ENCODE data around the gene STAT2. TPM values are rescaled to one million over a fixed set of nuclear protein-coding genes. Genes with fewer than 3 reads are reported as not detected.
A peak's percentile ranks its signal among the peaks of the same experiment; 100 is the strongest.

The STAT2 gene
- total RNA-seq, 5 donors from 2014 or later (not counting 1 experiment from before 2014, with no cell fraction given): 117 to 187 (median 162) TPM

DNA sequence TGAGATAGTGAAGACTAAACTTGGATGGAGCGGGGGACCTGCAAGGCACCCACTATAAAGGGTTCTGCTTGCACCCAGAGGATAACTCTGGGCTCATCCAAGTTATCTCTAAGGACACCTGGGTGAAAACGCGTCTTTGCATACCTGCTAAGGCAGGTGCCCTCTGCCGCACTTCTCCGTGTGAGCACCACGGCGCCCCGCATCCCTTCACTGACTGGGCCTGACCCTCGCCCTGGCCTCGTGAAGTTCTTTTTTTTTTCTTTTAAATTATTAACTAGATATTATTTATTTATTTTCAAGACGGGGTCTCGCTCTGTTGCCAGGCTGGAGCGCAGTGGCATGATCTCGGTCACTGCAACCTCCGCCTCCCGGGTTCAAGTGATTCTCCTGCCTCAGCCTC lies 22.7 kb upstream of the STAT2 start:
- Mint-ChIP-seq H3K9me3 (no peaks in the 10 kb centered on the region), H3K27ac (no peak overlapping the region), H3K4me1 (no peaks in the 10 kb centered on the region), H3K36me3 (no peaks in the 10 kb centered on the region), H3K4me3 (no peak overlapping the region), H3K27me3 (no peaks in the 10 kb centered on the region)
- no peak overlapping the region for H3K4me3 ChIP-seq (ENCODE audit: control insufficient read depth in 1 of 2, extremely low read depth in 1 of 2, low read length in 1 of 2)
- H3K27ac ChIP-seq (ENCODE audit: low read length): no peak overlapping the region
- H3K4me1 ChIP-seq (ENCODE audit: control insufficient read depth in 1 of 2, extremely low read depth in 1 of 2, insufficient read depth in 2 of 2, low read length in 2 of 2): no peaks in the 10 kb centered on the region
- no peak for DNase-seq
- 97% methylated on average over 8 of the region's 16 CpGs for WGBS (ENCODE audit: insufficient coverage)
- CTCF ChIA-PET: no interaction called here
- no peaks in the 10 kb centered on the region for H3K36me3 ChIP-seq (ENCODE audit: control insufficient read depth in 2 of 2, extremely low read depth in 1 of 2, insufficient read depth in 1 of 2, low read length in 1 of 2)
- ATAC-seq (replicated peaks in 1 of 4): no peak
- peaks cover 0 to 6% of the 10 kb centered on the region in 2 experiments for H3K27me3 ChIP-seq (replicated peaks in 1 of 2; ENCODE audit: control insufficient read depth in 2 of 2, extremely low read depth in 1 of 2, insufficient read depth in 2 of 2, low read length in 1 of 2)
- POLR2A ChIA-PET: no interaction called here
- no peaks in the 10 kb centered on the region for H3K9me3 ChIP-seq

- Mint-ChIP-seq H3K27ac (no peak overlapping the region), H3K9me3 (peaks cover 2 to 4% (median 3%) of the 10 kb centered on the region in 3 donors), H3K27me3 (no peaks in the 10 kb centered on the region), H3K36me3 (no peaks in the 10 kb centered on the region), H3K4me3 (no peak overlapping the region), H3K4me1 (peaks cover 0 to 6% (median 0%) of the 10 kb centered on the region in 3 donors)
- ATAC-seq (replicated peaks in 1 of 4) (no peak), DNase-seq (no peak)
- Histone ChIP-seq H3K27me3 (replicated peaks in 1 of 2; ENCODE audit: control insufficient read depth in 2 of 2, extremely low read depth in 1 of 2, insufficient read depth in 2 of 2, low read length in 1 of 2) (no peaks in the 10 kb centered on the region), H3K4me3 (ENCODE audit: control insufficient read depth in 1 of 2, extremely low read depth in 1 of 2, low read length in 1 of 2) (no peak overlapping the region), H3K27ac (ENCODE audit: low read length) (no peak overlapping the region), H3K9me3 (no peaks in the 10 kb centered on the region), H3K36me3 (ENCODE audit: control insufficient read depth in 2 of 2, extremely low read depth in 1 of 2, insufficient read depth in 1 of 2, low read length in 1 of 2) (no peaks in the 10 kb centered on the region), H3K4me1 (ENCODE audit: control insufficient read depth in 1 of 2, extremely low read depth in 1 of 2, insufficient read depth in 2 of 2, low read length in 2 of 2) (no peaks in the 10 kb centered on the region)
- no CpG with 5 or more reads among the region's 1 CpG for WGBS (ENCODE audit: insufficient coverage)
- ChIA-PET POLR2A (no interaction called here), CTCF (interaction anchor here in 1 of 2 donors (0.6 kb wide), 2 partner anchors 93 to 382 kb away, joined by 3 to 4 read pairs; no protein-coding TSS in a partner anchor)
Measured at GRCh38 chr12:56377989-56378316, 18.0 kb upstream of the STAT2 start.

DNA sequence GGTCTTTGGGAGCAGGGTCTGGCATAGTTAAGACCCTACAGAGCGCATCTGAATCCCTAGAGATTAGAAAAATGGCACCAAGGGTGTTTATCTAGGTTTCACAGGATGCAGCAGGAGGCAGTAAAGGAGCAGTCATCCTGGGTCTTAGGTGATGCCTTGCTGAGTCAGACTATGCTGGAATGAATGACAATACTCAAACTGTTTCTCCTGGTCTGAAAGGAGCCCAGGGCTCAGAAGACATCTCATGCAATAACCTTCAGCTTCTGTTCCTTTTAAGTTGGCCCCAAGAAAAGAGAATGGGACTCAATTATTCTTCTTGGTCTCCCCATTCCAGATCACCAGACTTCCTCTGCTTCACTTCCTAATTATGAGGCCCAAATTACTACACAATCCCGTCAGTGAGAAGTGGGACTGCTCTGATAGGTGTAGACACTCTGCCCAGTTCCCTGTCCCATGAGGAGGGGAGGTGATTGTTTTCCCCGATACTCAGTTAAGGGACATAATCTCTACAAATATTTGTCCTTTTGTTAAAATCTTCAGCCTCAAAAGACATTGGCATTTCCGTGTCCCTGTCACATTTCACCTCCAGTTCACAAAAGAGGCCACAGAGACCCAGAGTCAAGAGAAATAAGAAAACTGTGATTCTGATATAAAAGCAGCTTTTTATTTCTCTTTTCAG lies 17.5 kb upstream of the STAT2 start:
- POLR2A ChIA-PET: no interaction called here
- Histone ChIP-seq H3K27me3 (replicated peaks in 1 of 2; ENCODE audit: control insufficient read depth in 2 of 2, extremely low read depth in 1 of 2, insufficient read depth in 2 of 2, low read length in 1 of 2) (no peaks in the 10 kb centered on the region), H3K4me1 (ENCODE audit: control insufficient read depth in 1 of 2, extremely low read depth in 1 of 2, insufficient read depth in 2 of 2, low read length in 2 of 2) (no peaks in the 10 kb centered on the region), H3K27ac (ENCODE audit: low read length) (no peak overlapping the region), H3K36me3 (ENCODE audit: control insufficient read depth in 2 of 2, extremely low read depth in 1 of 2, insufficient read depth in 1 of 2, low read length in 1 of 2) (no peaks in the 10 kb centered on the region), H3K4me3 (ENCODE audit: control insufficient read depth in 1 of 2, extremely low read depth in 1 of 2, low read length in 1 of 2) (no peak overlapping the region), H3K9me3 (no peaks in the 10 kb centered on the region)
- Mint-ChIP-seq H3K4me1 (peaks cover 0 to 6% (median 0%) of the 10 kb centered on the region in 3 donors), H3K36me3 (no peaks in the 10 kb centered on the region), H3K9me3 (peaks cover 2 to 4% (median 3%) of the 10 kb centered on the region in 3 donors), H3K27me3 (no peaks in the 10 kb centered on the region), H3K27ac (no peak overlapping the region), H3K4me3 (no peak overlapping the region)
- ATAC-seq (replicated peaks in 1 of 4): no peak
- CTCF ChIA-PET: interaction anchor here (0.6 to 0.9 kb wide), 3 partner anchors 17 to 381 kb away, joined by 3 to 4 read pairs (median 3); partner anchors contain the start of gene STAT2 (in 1 of the 2)
- no peak for DNase-seq
- 90% methylated on average over 1 of the region's 4 CpGs for WGBS (ENCODE audit: insufficient coverage)

- no peak for ATAC-seq (replicated peaks in 1 of 4)
- Mint-ChIP-seq H3K27ac (peak overlapping the region in 1 of 2 donors; percentile 36), H3K27me3 (no peaks in the 10 kb centered on the region), H3K4me3 (no peak overlapping the region), H3K9me3 (peaks cover 2 to 4% (median 3%) of the 10 kb centered on the region in 3 donors), H3K36me3 (no peaks in the 10 kb centered on the region), H3K4me1 (peaks cover 0 to 6% (median 0%) of the 10 kb centered on the region in 3 donors)
- POLR2A ChIA-PET: no interaction called here
- Histone ChIP-seq H3K4me3 (ENCODE audit: control insufficient read depth in 1 of 2, extremely low read depth in 1 of 2, low read length in 1 of 2) (no peak overlapping the region), H3K36me3 (ENCODE audit: control insufficient read depth in 2 of 2, extremely low read depth in 1 of 2, insufficient read depth in 1 of 2, low read length in 1 of 2) (no peaks in the 10 kb centered on the region), H3K4me1 (ENCODE audit: control insufficient read depth in 1 of 2, extremely low read depth in 1 of 2, insufficient read depth in 2 of 2, low read length in 2 of 2) (no peaks in the 10 kb centered on the region), H3K27ac (ENCODE audit: low read length) (no peak overlapping the region), H3K27me3 (replicated peaks in 1 of 2; ENCODE audit: control insufficient read depth in 2 of 2, extremely low read depth in 1 of 2, insufficient read depth in 2 of 2, low read length in 1 of 2) (no peaks in the 10 kb centered on the region), H3K9me3 (no peaks in the 10 kb centered on the region)
- CTCF ChIA-PET: interaction anchor here in 1 of 2 donors (0.7 to 1.1 kb wide), 2 partner anchors 17 to 38 kb away, joined by 3 to 6 read pairs; no protein-coding TSS in a partner anchor
- no peak for DNase-seq
- 90% methylated on average over 2 of the region's 11 CpGs for WGBS (ENCODE audit: insufficient coverage)
Measured at GRCh38 chr12:56375598-56376434, 15.9 kb upstream of the STAT2 start.

GRCh38 chr12:56374726-56375597 lies 15.1 kb upstream of the STAT2 start:
- H3K36me3 ChIP-seq (ENCODE audit: control insufficient read depth in 2 of 2, extremely low read depth in 1 of 2, insufficient read depth in 1 of 2, low read length in 1 of 2): no peaks in the 10 kb centered on the region
- 87% methylated on average over 3 of the region's 7 CpGs for WGBS (ENCODE audit: insufficient coverage)
- ChIA-PET POLR2A (interaction anchor here in 1 of 2 donors (0.6 kb wide), 1 partner anchor 1078 kb away, joined by 3 read pairs; no protein-coding TSS in a partner anchor), CTCF (no interaction called here)
- ATAC-seq (replicated peaks in 1 of 4) (no peak), DNase-seq (no peak)
- Mint-ChIP-seq H3K36me3 (no peaks in the 10 kb centered on the region), H3K9me3 (peaks cover 2 to 4% (median 3%) of the 10 kb centered on the region in 3 donors), H3K27me3 (no peaks in the 10 kb centered on the region), H3K4me3 (no peak overlapping the region), H3K4me1 (peaks cover 0 to 6% (median 0%) of the 10 kb centered on the region in 3 donors), H3K27ac (no peak overlapping the region)
- H3K27ac ChIP-seq (ENCODE audit: low read length): no peak overlapping the region
- H3K27me3 ChIP-seq (replicated peaks in 1 of 2; ENCODE audit: control insufficient read depth in 2 of 2, extremely low read depth in 1 of 2, insufficient read depth in 2 of 2, low read length in 1 of 2): no peaks in the 10 kb centered on the region
- H3K4me1 ChIP-seq (ENCODE audit: control insufficient read depth in 1 of 2, extremely low read depth in 1 of 2, insufficient read depth in 2 of 2, low read length in 2 of 2): no peaks in the 10 kb centered on the region
- no peak overlapping the region for H3K4me3 ChIP-seq (ENCODE audit: control insufficient read depth in 1 of 2, extremely low read depth in 1 of 2, low read length in 1 of 2)
- no peaks in the 10 kb centered on the region for H3K9me3 ChIP-seq

- H3K36me3 ChIP-seq (ENCODE audit: control insufficient read depth in 2 of 2, extremely low read depth in 1 of 2, insufficient read depth in 1 of 2, low read length in 1 of 2): no peaks in the 10 kb centered on the region
- no peaks in the 10 kb centered on the region for H3K27me3 Mint-ChIP-seq
- DNase-seq (no peak), ATAC-seq (replicated peaks in 1 of 4) (no peak)
- peaks cover 2 to 4% (median 3%) of the 10 kb centered on the region in 3 donors for H3K9me3 Mint-ChIP-seq
- no CpG with 5 or more reads among the region's 1 CpG for WGBS (ENCODE audit: insufficient coverage)
- peaks cover 0 to 6% (median 0%) of the 10 kb centered on the region in 3 donors for H3K4me1 Mint-ChIP-seq
- no peak overlapping the region for H3K4me3 ChIP-seq (ENCODE audit: control insufficient read depth in 1 of 2, extremely low read depth in 1 of 2, low read length in 1 of 2)
- no peaks in the 10 kb centered on the region for H3K9me3 ChIP-seq
- no peak overlapping the region for H3K27ac ChIP-seq (ENCODE audit: low read length)
- no peaks in the 10 kb centered on the region for H3K36me3 Mint-ChIP-seq
- H3K4me3 Mint-ChIP-seq: no peak overlapping the region
- POLR2A ChIA-PET: interaction anchor here in 1 of 2 donors (0.9 kb wide), 1 partner anchor 41 kb away, joined by 3 read pairs; no protein-coding TSS in a partner anchor
- H3K27ac Mint-ChIP-seq: no peak overlapping the region
- CTCF ChIA-PET: no interaction called here
- no peaks in the 10 kb centered on the region for H3K27me3 ChIP-seq (replicated peaks in 1 of 2; ENCODE audit: control insufficient read depth in 2 of 2, extremely low read depth in 1 of 2, insufficient read depth in 2 of 2, low read length in 1 of 2)
- no peaks in the 10 kb centered on the region for H3K4me1 ChIP-seq (ENCODE audit: control insufficient read depth in 1 of 2, extremely low read depth in 1 of 2, insufficient read depth in 2 of 2, low read length in 2 of 2)
Measured at GRCh38 chr12:56373515-56373914, 13.6 kb upstream of the STAT2 start.

Data from T-cell (primary cell).